AG09309 (cell line): Measurements from ENCODE around the gene NUP93.

Source experiments
- DNase-seq: peaks from one replicate; pipeline ENCODE4 v3.0.0-alpha.2; 2010; ENCODE audit warnings: low read depth
- H3K4me3 ChIP-seq: 2 replicates; pipeline ENCODE4 v1.5.1; 2011; ENCODE audit warnings: mild to moderate bottlenecking, low read depth, low read length, moderate library complexity; ENCODE audit not compliant: control insufficient read depth
- TF ChIP-seq, protein P1 (sequence below): IDR thresholded peaks from 2 replicates; pipeline ENCODE4 v1.5.1; 2011; ENCODE audit warnings: mild to moderate bottlenecking, low read depth, low read length, inconsistent platforms; ENCODE audit not compliant: insufficient read depth, control insufficient read depth; ENCODE audit errors: missing control alignments

The NUP93 gene

GRCh38 chr16:56871172-56871593 lies 141.3 kb downstream of the NUP93 start:
- TF ChIP-seq, protein P1, sequence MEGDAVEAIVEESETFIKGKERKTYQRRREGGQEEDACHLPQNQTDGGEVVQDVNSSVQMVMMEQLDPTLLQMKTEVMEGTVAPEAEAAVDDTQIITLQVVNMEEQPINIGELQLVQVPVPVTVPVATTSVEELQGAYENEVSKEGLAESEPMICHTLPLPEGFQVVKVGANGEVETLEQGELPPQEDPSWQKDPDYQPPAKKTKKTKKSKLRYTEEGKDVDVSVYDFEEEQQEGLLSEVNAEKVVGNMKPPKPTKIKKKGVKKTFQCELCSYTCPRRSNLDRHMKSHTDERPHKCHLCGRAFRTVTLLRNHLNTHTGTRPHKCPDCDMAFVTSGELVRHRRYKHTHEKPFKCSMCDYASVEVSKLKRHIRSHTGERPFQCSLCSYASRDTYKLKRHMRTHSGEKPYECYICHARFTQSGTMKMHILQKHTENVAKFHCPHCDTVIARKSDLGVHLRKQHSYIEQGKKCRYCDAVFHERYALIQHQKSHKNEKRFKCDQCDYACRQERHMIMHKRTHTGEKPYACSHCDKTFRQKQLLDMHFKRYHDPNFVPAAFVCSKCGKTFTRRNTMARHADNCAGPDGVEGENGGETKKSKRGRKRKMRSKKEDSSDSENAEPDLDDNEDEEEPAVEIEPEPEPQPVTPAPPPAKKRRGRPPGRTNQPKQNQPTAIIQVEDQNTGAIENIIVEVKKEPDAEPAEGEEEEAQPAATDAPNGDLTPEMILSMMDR: peak; percentile 12
- no peak overlapping the region for H3K4me3 ChIP-seq
- no peak for DNase-seq

GRCh38 chr16:56872863-56873391 lies 143.0 kb downstream of the NUP93 start:
- TF ChIP-seq, protein P1: no peak
- H3K4me3 ChIP-seq: no peak overlapping the region
- no peak for DNase-seq

DNA sequence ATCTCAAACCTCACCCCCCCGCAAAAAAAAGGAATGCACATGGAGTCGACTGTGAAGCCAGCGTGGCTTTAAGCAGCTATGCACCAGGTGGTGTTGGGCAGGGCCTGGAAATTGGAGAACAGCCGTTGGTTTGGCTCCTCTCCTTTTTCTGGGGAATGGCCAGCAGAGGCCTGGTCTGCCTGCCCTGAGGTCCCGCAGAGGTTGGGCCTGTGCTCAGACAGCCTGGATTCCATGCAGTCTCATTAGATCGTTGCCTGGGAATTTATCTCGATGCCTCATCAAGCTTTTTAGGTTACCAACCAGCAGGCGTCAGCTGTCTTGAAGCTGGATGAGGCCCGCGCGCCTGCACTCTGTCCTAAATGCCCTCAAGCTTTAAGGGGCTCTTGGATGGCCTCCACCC lies 144.9 kb downstream of the NUP93 start:
- no peak overlapping the region for H3K4me3 ChIP-seq
- DNase-seq: no peak
- TF ChIP-seq, protein P1: no peak

DNA sequence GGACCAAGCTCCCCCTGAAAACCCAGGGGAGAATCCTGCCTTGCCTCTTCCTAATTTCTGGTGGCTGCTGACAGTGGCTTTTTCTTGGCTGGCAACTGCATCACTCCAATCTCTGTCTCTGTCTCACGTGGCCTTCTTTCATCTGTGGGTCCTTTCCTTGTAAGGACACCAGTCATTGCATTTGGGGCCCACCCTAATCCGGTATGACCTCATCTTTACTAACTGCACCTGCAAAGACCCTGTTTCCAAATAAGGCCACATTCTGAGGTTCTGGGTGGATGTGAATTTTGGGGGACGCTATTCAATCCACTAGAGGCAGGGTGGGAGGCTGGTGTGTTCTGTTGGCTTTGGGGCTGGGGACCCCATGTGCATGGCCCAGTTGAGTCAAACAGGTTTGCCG lies 146.1 kb downstream of the NUP93 start:
- H3K4me3 ChIP-seq: no peak overlapping the region
- no peak for DNase-seq
- TF ChIP-seq, protein P1: no peak

- no peak for DNase-seq
- TF ChIP-seq, protein P1: no peak
- no peak overlapping the region for H3K4me3 ChIP-seq
Measured at GRCh38 chr16:56877486-56878182, 147.7 kb downstream of the NUP93 start.

GRCh38 chr16:56878282-56878854 lies 148.4 kb downstream of the NUP93 start:
- DNase-seq: no peak
- H3K4me3 ChIP-seq: no peak overlapping the region
- TF ChIP-seq, protein P1: no peak
